Stomach (tissue), 9 donors: Measurements from ENCODE around the gene PEDS1. TPM values are rescaled to one million over a fixed set of nuclear protein-coding genes. Genes with fewer than 3 reads are reported as not detected.
A peak's percentile ranks its signal among the peaks of the same experiment; 100 is the strongest.

Source experiments
- DNase-seq, 2 donors: peaks; one replicate each; pipeline versions ENCODE4 v3.0.0 to v3.0.0-alpha.2; 2013 to 2019
- H3K27ac ChIP-seq, 5 donors: fragments of 200-600 bp in 4 of 5; sonication (generic) in 4 of 5; one replicate each; pipeline ENCODE4 v1.5.1; 2013 to 2019; ENCODE audit warnings: mild to moderate bottlenecking in 1 of 5, moderate library complexity in 1 of 5
- H3K27me3 ChIP-seq, 3 donors: fragments of 200-600 bp; sonication (generic); one replicate each; pipeline ENCODE4 v1.5.1; 2017 to 2019; ENCODE audit warnings: mixed run types in 1 of 3
- H3K36me3 ChIP-seq, 4 donors: fragments of 200-600 bp; sonication (generic); 1 replicate in 3 of 4; 2 replicates in 1 of 4; pipeline ENCODE4 v1.5.1; 2016 to 2019
- H3K4me1 ChIP-seq, 4 donors: fragments of 200-600 bp; sonication (generic); one replicate each; pipeline ENCODE4 v1.5.1; 2016 to 2019
- H3K4me3 ChIP-seq, 4 donors: fragments of 200-600 bp; sonication (generic) in 3 of 4; one replicate each; pipeline ENCODE4 v1.5.1; 2016 to 2019; ENCODE audit warnings: mild to moderate bottlenecking in 1 of 4
- H3K9me3 ChIP-seq, 4 donors: fragments of 200-600 bp; sonication (generic); one replicate each; pipeline ENCODE4 v1.5.1; 2016 to 2019
- CTCF ChIP-seq, 7 experiments: fragments of 450-650 bp in 4 of 7; fragments of 200-600 bp in 3 of 7; sonication (generic) in 3 of 7; IDR thresholded peaks; one replicate each; pipeline ENCODE4 v1.5.1; 2016 to 2019; ENCODE audit warnings: antibody characterized with exemption in 7 of 7, control low read depth in 2 of 7, mild to moderate bottlenecking in 1 of 7
- EP300 ChIP-seq: sonication (generic); formaldehyde crosslinking; IDR thresholded peaks from one replicate; pipeline ENCODE4 v1.6.1; 2017; ENCODE audit warnings: antibody characterized with exemption
- POLR2A ChIP-seq, 4 donors: fragments of 450-650 bp; IDR thresholded peaks; one replicate each; pipeline ENCODE4 v1.6.1; 2016; ENCODE audit warnings: antibody characterized with exemption in 4 of 4, control low read depth in 2 of 4, mild to moderate bottlenecking in 1 of 4, moderate library complexity in 1 of 4
- POLR2AphosphoS5 ChIP-seq, 3 donors: sonication (generic); formaldehyde crosslinking; IDR thresholded peaks; one replicate each; pipeline ENCODE4 v1.6.1; 2016; ENCODE audit warnings: antibody characterized with exemption in 3 of 3
- WGBS, 5 donors: extraction: QIAGEN DNeasy Blood & Tissue Kit in 3 of 5; methylation state at CpG; one replicate each; pipeline versions ENCODE4 v1.1.5 to v1.1.7; 2013 to 2018; 5-methylcytosine and 5-hydroxymethylcytosine counted together
- intact Hi-C: fragments of 100-400 bp; cut with DNase I; formaldehyde crosslinking; loops from one replicate; pipeline ENCODE4 v1.15.1; 2023; ENCODE audit warnings: low total_unique reads
- polyA plus RNA-seq, 3 donors: library from polyadenylated mRNA; stranded (reverse); fragments of 200-250 nt; gene quantifications; one replicate each; pipeline ENCODE4 v1.2.3, GENCODE V29; 2013
- total RNA-seq, 5 donors: library from RNA; depleted of rRNA; stranded (reverse); fragments of >200 nt; gene quantifications; one replicate each; pipeline versions ENCODE4 v1.1.0 to v1.2.3, GENCODE V29; 2014 to 2016
- donor health status: healthy with polysubstance abuse.
- donor health status: Bipolar disorder and iron deficiency.
- donor health status: healthy.

The PEDS1 gene
- total and polyA plus RNA-seq, 8 donors: 1.8 to 79.4 (median 17.5) TPM

- Histone ChIP-seq H3K27me3 (no peaks in the 10 kb centered on the region), H3K9me3 (no peaks in the 10 kb centered on the region), H3K36me3 (peaks cover 50 to 99% (median 89%) of the 10 kb centered on the region in 4 donors), H3K27ac (peak overlapping the region in 3 of 5 donors; percentile 63 to 79 (median 66)), H3K4me1 (peaks cover 0 to 71% (median 36%) of the 10 kb centered on the region in 4 donors), H3K4me3 (peak overlapping the region in 2 of 4 donors; percentile 1 to 14)
- no peak for DNase-seq
- no peak for TF ChIP-seq CTCF (IDR thresholded peaks at IDR 0.05)
- intact Hi-C loops: no loop called here
- 84 to 94% (median 87%) methylated on average over 11 to 13 of the region's 13 CpGs for WGBS, 5 donors
Measured at GRCh38 chr20:50129662-50130355, 23.7 kb downstream of the PEDS1 start.

- 89 to 91% (median 90%) methylated on average over 8 of the region's 8 CpGs for WGBS, 5 donors
Measured at GRCh38 chr20:50128520-50128905, 25.0 kb downstream of the PEDS1 start.

GRCh38 chr20:50127587-50128519, 25.7 kb downstream of the PEDS1 start:
- H3K27ac ChIP-seq: peak overlapping the region in 2 of 5 donors; percentile 29 to 79
- intact Hi-C loops: no loop called here

More at GRCh38 chr20:50128520-50128905, 25.0 kb downstream of the PEDS1 start:
- Histone ChIP-seq H3K27me3 (no peaks in the 10 kb centered on the region), H3K4me3 (no peak overlapping the region), H3K9me3 (no peaks in the 10 kb centered on the region), H3K36me3 (peaks cover 63 to 99% (median 91%) of the 10 kb centered on the region in 4 donors), H3K4me1 (peaks cover 0 to 60% (median 32%) of the 10 kb centered on the region in 4 donors), H3K27ac (peak overlapping the region in 1 of 5 donors; percentile 79)
- TF ChIP-seq POLR2AphosphoS5 (IDR thresholded peaks at IDR 0.05) (no peak), EP300 (no peak)
- DNase-seq: no peak
- intact Hi-C loops: no loop called here

GRCh38 chr20:50126662-50127061, 26.9 kb downstream of the PEDS1 start:
- no peaks in the 10 kb centered on the region for H3K9me3 ChIP-seq
- H3K36me3 ChIP-seq: peaks cover 64 to 87% (median 86%) of the 10 kb centered on the region in 4 donors
- H3K27me3 ChIP-seq: no peaks in the 10 kb centered on the region
- DNase-seq: peak in 1 of 2 donors; percentile 71
- TF ChIP-seq POLR2AphosphoS5 (IDR thresholded peaks at IDR 0.05) (peak in 2 of 3 donors; percentile 25 to 30), POLR2A (IDR thresholded peaks at IDR 0.05) (no peak)
- intact Hi-C loops: no loop called here
- peak overlapping the region in 4 of 5 donors; percentile 2 to 79 (median 42) for H3K27ac ChIP-seq
- 53 to 68% (median 65%) methylated on average over 4 of the region's 4 CpGs for WGBS, 5 donors
- no peak overlapping the region for H3K4me3 ChIP-seq
- peaks cover 0 to 41% (median 23%) of the 10 kb centered on the region in 4 donors for H3K4me1 ChIP-seq

More at GRCh38 chr20:50127587-50128519, 25.7 kb downstream of the PEDS1 start:
- peaks cover 64 to 96% (median 92%) of the 10 kb centered on the region in 4 donors for H3K36me3 ChIP-seq
- peaks cover 0 to 53% (median 29%) of the 10 kb centered on the region in 4 donors for H3K4me1 ChIP-seq
- H3K9me3 ChIP-seq: no peaks in the 10 kb centered on the region
- H3K4me3 ChIP-seq: no peak overlapping the region
- 89 to 93% (median 90%) methylated on average over 28 of the region's 28 CpGs for WGBS, 5 donors
- no peaks in the 10 kb centered on the region for H3K27me3 ChIP-seq
- TF ChIP-seq POLR2AphosphoS5 (IDR thresholded peaks at IDR 0.05): no peak
- no peak for TF ChIP-seq POLR2A (IDR thresholded peaks at IDR 0.05)
- no peak for TF ChIP-seq CTCF (IDR thresholded peaks at IDR 0.05)
- TF ChIP-seq EP300: no peak
- no peak for DNase-seq

GRCh38 chr20:50125279-50125678, 28.2 kb downstream of the PEDS1 start:
- Histone ChIP-seq H3K27me3 (no peaks in the 10 kb centered on the region), H3K4me1 (peaks cover 6 to 36% (median 22%) of the 10 kb centered on the region in 4 donors), H3K4me3 (no peak overlapping the region), H3K36me3 (peaks cover 60 to 75% (median 73%) of the 10 kb centered on the region in 4 donors), H3K27ac (peak overlapping the region in 1 of 5 donors; percentile 79), H3K9me3 (no peaks in the 10 kb centered on the region)
- intact Hi-C loops: no loop called here
- DNase-seq: no peak
- TF ChIP-seq POLR2A (IDR thresholded peaks at IDR 0.05) (no peak), CTCF (IDR thresholded peaks at IDR 0.05) (no peak), EP300 (no peak), POLR2AphosphoS5 (IDR thresholded peaks at IDR 0.05) (no peak)
- WGBS, 5 donors: 93 to 100% (median 98%) methylated on average over 3 of the region's 3 CpGs
